GM21526 (cell line): Measurements from ENCODE around the gene GPS1.

ENCODE experiments used
- ATAC-seq: cut with Tn5 transposase; IDR thresholded peaks from one replicate; pipeline ENCODE4 v1.9.1; 2021; ENCODE audit warnings: moderate library complexity; ENCODE audit not compliant: unreplicated experiment, low FRiP score

Gene GPS1

DNA sequence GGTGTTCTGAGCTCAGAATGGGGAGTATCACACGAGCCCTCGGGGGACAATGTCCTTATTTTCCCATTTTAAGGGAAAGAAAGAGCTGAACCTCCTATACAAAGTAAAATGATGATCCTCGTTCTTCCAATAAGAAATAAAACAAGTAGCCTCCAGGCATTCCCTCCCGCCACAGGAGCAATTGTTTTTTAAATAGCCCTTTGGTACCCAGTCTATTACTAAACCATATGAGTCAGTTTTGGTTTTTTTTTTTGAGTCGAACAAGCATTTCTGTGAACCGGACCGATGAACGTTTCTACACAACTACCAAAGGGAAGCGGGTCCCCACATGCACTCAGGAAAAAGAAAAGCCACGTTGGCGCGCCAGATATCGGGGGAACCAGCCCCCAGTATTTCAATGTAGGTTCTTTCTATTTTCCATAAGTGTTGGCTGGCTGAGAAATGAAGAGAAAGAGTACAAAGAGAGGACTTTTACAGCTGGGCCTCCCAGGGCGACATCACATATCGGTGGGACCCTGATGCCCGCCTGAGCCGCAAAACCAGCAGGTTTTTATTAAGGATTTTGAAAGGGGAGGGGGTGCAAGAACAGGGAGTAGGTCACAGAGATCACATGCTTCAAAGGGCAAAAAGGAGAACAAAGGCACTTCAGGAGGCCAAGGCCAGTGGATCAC, 10.4 kb upstream of the GPS1 start:
- no peak for ATAC-seq

DNA sequence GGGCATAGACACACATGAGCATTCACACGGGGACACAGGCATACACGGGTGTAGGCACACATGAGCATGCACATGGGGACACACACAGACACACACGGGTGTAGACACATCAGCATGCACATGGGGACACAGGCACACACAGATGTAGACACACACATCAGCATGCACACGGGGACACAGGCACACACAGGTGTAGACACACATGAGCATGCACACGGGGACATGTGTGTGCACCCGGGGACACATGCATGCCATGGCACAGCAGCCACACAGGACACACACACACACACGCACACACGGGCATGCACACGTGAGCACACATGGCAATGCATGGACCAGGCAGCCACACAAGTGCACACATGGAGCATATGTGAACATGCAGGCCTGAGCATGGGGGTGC, 9.0 kb upstream of the GPS1 start:
- ATAC-seq = no peak

DNA sequence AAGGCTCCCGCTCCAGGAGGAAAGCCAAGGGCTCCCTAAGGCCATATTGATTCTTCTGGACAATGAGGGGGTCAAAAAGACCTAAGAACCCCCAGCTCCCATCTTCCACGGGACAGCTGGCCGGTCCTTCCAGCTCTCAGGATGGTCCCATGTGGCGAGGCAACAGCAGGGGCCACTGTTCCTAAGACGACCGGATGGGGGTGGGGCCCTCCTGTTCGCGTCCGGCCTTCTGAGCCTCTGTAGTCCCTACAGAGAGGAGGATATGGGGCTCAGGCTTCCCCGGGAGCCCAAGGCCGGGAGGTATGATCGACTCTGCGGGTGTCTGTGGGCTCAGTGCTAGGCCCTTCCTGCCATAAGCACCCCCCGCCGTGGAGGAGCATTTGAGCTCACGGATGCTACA, 8.2 kb upstream of the GPS1 start:
- no peak for ATAC-seq

DNA sequence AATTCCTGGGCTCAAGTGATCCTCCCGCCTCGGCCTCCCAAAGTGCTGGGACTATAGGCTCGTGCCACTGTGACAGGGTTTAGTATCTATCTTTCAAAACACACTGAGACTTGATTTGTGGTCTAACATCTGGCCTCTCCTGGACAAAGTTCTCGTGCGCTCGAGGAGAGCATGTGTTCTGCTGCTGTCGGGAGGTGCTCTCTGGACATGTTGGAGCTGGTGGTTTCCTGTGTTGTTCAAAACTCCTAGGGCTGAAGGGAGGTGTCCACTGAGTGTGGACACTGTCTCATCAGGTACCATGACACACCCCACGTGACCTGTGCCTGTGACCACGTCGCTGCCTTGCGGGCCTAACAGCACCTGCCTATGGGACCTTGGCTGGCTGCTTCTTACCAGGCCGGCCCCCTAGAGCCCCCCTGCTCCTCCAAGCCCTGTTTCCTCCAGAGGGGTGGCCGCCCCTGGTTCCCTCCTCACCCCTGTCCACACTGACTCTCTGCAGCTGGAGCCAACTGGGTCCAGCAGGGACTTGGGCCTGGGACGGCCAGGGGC, 5.7 kb upstream of the GPS1 start:
- ATAC-seq = no peak

DNA sequence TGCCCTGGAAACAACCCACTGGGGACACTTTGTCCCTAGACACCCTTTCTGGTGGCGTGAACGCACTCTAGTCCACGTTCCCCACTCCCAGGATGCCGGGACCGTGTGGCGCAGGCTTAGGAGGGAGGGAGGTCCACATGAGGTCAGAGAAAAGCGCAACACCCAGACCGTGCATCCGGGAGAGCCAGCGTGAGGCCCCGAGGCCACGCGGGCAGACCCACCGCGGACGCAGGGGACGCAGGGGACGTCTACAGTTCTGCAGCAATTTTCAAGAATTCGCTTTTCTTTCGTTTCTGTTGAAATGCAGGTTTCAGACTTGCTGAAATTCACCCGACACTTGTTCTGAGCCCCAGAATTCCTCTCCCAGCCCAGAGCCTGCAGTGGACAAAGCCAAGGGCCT, 4.8 kb upstream of the GPS1 start:
- ATAC-seq = no peak

DNA sequence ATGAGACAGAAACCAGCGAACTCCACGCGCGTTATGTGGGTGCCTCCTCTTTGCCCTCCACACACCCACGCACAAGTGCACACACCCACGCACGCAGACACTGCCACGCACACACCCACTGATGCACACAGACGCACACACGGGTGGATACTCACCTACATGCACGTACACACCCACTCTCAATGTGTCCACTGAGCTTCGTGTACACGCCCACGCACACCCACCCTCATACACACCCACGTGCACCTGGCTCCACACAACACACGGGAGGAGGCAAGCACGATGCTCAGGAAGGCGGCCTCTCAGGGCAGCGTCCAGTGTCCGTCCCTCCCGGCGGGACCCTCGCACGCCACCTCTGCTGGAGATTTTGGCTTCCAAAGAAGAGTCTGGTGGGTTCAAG, 4.3 kb upstream of the GPS1 start:
- ATAC-seq = no peak

DNA sequence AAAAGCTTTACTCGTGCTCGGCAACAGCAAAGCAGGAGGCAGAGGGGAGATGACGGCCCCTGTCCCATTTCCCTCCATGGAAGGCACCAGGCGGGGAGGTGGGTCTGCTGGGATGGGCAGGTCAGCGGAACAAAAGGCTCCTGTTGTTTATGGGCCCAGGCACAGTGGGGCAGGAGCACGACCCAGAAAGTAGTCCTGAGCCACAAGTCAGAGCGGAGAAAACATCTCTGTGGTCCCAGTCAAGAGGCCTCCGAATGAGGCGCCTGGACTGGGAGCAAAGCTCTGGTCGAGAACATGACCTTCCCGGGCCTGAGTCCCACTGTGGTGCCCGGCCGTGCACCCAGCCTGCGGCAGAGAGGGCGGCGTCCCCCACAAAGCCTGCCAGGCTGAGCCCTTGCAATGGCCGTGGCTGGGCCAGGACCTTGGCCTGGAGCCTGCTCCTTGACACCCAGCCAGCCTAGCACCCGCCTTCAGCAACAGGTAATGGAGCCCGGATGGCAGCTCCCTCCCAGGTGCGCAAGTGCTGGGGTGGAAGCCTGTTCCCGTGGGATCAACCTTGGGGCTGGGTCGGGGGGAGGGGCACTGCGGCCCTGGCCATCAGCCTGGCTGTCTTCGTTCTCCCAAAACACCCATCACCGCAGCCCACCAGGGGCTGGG, 3.7 kb upstream of the GPS1 start:
- no peak for ATAC-seq

DNA sequence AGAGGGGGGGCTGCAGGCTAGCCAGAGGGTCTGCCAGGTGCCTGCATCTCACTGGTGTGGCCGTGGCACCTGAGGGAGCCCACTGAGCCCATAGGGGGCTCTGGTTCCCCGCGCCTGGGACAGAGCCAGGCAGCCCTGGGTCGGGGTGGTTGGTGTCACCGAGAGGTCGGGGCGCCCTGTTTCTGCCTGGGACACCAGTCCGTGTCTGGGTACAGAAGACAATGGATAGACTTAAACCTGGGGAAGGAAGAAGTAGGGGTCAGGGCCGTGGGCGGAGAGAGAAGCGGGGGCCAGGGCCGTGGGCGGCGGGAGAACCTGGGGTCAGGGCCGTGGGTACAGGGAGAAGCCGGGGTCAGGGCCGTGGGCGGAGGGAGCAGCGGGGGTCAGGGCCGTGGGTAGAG, 3.1 kb upstream of the GPS1 start:
- no peak for ATAC-seq

DNA sequence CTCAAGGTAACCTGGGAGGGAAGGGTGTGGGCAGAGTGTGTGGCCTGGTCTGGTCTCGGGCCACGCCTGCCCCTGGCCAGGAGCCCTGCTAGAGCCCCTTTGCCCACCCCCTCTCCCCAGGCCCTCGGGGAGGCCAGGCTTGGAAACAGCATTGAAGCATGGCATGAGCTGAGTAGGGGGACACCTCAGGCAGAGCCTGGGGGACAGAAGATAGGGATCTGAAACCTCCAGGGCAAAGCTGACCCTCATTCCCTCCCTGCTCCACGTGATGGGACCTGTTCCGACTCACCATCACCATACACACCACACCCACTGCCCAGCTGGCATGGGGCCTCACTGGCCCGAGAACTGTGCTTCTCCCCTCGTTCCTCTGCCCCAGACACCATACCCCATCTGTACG, 2.6 kb upstream of the GPS1 start:
- no peak for ATAC-seq

DNA sequence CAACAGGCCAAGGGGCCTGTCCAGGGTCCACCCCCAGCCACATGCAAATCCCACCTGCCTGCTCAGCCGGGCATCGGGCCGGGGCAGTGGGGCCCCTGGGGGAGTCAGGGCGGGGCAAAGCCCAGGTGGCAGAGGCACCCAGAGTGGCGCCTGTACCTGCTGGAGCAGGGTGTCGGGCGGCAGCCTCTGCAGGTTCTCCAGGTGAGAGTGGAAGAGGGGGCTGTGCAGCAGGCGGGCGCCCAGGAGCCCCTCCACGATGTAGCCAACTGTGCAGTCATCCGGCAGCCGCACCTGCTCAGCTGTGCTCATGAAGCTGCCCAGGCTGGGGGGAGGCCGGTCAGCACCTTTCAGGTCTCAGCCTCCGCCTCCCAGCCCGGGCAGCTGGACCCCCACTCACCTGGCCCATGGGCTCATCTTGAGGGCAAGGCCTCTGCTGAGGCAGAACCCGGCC, 2.2 kb upstream of the GPS1 start:
- no peak for ATAC-seq

DNA sequence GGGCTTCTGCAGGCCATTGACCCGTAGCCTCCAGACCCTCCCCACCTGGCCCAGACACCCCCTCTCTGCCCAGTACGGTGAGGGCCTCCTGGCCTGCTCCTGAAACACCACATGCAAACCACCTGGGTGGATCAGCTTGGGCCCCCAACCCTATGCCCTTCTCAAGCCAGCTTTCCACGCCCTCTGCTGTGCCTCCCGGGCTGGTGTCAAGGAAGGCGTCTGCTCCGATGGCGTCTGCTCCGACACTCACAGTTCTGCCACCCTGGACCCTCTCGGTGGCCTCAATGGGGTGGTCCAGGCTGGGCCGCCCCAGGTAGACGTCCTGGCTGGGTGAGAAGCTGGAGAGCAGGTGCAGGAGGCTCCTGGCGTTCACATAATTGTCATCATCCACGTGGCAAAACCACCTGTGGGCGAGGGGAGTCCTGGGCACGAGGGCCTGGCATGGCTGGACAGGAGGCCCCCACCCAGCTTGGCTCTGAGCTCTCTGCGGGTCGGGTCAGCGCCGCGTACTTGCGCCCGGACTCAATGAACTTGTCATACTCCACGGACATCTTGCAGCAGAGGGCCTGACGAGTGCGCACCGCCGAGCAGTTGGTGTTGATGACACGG, 1.4 kb upstream of the GPS1 start:
- no peak for ATAC-seq

DNA sequence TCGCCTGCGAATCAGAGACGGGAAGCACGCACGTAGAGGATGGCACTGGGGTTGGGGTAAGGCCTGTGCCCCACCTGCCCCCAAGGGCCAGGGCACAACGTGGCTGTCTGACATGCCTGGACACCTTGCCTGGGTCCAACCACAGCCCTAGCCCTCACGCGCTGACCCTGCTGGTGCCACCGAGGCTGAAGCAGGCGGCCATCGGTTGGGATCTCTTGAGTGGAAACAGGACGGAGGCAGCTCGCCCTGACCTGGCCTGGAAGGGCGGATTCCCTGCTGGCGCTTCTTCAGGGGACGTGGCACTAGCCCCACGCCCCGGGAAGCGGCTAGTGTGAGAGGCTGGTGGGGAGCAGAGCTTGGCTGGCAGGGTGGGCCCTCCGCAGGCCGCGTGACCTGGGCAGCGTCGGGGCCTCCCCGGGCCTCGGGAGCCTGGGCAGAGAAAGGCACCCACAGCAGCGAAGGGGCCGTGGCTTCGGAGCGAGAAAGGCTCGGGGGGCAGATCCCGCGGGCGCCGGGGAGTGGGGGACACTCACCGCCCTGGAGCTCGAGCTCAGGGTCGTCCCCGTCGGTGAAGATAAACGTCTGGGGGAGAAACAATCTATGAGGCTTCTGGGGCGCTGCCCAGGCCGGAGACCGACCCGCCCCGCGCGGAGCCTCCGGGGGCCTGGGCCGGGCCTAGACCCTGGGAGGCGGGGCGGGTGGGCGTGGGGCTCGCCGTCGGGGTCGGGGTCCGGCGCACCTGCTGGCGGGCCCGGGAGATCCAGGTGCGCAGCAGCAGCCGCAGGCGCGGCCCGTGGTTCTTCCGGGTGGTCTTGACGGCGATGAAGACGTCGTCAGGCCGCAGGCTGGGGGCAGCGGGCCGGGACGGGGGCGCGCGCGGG, 697 bp upstream of the GPS1 start:
- ATAC-seq = no peak

DNA sequence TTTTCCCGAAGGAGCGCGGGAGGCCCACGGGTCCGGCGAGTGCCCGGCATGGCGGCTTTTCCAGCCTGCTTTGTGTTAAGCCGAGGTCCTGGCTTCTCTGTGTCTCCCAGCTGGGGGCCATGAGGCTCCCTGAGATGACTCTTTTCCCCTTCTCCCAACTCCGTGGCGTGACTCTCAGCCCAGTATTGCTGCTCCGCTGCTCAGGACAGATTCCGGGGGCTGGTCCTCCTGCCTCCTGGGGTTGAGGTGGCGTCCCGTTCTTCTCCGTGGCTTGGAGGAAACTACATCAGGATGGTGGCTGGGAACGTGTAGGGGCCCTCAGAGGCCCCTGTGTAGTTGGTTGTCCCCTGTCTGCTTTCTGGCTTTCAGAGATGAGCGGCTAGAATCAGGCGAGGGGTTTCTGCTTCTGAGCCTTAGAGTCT, 951 bp downstream of the GPS1 start:
- no peak for ATAC-seq

DNA sequence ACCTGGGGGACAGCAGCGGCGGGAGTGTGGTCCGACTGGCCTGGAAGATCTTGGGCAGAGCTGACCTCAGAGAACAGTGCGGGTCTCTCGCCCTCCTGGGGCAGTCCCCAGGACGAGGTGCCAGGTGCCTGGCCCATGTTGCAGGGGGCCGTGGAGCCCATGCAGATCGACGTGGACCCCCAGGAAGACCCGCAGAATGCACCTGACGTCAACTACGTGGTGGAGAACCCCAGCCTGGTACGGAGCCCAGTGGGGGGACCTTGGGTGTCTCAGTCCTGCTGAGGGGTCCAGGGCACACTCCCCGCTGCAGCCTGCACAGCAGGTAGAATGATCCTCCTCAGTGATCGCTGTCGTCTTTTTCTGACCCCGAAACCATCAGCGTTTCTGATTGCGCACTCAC, 1.4 kb downstream of the GPS1 start:
- no peak for ATAC-seq

DNA sequence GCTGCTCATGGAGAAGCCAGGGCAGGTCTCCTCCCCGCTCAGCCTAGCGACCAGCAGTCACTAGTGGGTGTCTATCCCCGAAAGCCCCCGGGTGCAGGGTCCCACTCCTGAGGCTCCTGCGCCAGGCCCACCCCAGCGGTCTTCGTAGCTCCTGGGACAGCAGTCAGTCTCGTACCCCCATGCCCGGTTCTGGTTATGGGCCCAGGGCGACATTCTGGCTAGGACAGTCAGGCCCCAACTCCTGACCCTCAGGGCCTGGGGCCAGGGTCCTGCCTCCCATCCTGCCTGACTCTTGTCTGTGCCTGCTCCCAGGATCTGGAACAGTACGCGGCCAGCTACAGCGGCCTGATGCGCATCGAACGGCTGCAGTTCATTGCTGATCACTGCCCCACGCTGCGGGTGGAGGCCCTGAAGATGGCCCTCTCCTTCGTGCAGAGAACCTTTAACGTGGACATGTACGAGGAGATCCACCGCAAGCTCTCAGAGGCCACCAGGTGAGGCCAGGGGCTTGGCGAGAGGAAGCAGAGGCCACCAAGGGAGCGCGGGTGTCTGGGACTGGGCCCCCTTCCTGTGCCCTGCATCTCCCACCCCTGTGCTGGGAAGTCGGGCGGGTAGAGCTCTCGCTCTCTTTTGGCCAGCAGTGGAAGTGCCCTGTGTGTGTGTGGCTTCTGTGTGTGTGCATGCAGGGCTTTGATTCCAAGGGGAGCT, 2.0 kb downstream of the GPS1 start:
- ATAC-seq = no peak

DNA sequence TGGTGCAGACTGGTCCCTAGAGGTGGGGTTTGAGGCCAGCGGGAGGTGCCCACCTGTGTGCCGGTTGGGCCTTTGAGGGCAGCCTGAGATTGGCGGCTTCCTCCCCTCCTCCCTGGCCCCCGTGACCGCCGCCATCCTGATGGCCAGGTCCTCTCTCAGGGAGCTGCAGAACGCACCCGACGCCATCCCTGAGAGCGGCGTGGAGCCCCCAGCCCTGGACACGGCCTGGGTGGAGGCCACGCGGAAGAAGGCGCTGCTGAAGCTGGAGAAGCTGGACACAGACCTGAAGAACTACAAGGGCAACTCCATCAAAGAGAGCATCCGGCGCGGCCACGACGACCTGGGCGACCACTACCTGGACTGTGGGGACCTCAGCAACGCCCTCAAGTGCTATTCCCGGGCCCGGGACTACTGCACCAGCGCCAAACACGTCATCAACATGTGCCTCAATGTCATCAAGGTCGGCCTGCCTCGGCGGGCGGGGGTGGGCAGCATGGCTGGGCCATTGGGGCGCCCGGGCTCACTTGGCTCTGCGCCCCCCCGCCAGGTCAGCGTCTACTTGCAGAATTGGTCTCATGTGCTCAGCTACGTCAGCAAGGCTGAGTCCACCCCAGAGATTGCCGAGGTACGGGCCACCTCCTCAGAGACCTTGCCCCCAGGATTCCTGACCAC, 2.8 kb downstream of the GPS1 start:
- ATAC-seq = no peak

DNA sequence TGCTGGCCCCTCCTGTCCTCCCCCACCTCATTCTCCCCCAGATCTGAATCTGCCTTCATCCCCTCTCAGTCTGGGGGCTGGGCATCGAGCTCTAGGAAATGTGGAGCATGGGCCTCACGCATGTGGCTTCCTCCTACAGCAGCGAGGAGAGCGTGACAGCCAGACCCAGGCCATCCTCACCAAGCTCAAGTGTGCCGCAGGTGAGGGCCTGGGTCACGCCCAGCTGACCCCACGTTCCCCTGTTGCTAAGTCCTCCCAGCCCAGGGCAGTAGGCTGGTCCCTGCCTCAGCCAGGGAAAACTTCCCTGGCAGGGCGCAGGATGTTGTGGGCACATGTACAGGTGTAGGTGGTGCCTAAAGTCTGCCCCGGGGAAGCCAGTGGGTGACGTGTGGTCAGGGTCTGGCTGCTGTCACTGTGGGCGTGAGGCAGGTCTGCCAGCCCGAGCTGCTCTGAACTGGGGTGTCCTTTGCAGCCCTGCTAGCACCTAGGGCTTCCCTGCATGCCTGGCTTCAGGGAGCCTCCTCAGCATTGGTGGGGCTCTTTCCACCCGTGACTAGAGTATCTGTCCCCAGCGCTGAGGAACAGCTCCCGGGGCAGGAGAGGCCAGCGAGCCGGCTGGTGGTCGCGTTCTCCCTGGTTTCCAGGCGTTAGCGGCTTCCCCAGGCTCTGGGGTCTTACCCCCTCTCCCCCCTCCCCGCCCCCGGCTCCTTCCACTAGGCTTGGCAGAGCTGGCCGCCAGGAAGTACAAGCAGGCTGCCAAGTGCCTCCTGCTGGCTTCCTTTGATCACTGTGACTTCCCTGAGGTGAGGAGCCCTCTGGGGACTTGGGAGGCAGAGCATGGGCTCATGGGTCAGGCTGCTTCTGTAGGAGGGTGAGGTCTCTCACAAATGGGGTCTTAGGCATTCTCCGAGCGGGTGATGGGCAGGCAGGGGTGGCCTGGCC, 3.6 kb downstream of the GPS1 start:
- ATAC-seq = no peak

DNA sequence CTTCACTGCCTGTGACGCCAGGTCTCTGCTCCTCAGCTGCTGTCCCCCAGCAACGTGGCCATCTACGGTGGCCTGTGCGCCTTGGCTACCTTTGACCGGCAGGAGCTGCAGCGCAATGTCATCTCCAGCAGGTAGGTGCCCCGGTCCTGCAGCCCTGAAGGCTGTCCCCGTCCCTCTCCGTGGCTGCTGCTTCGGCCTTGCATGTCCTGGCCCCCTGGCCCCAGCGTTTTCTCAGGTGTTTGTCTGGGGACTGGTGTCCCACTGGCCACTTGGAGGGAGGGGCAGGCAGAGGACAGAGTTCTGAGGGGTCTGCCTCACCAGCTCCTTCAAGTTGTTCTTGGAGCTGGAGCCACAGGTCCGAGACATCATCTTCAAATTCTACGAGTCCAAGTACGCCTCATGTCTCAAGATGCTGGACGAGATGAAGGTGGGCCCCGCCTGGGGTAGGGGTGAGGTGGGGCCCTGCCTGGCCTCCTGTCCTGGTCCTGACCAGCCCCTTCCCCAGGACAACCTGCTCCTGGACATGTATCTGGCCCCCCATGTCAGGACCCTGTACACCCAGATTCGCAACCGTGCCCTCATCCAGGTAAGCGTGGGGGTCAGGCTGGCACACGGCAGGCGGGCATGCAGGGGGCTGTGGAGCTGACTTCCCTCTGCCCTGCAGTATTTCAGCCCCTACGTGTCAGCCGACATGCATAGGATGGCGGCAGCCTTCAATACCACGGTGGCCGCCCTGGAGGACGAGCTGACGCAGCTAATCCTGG, 4.4 kb downstream of the GPS1 start:
- ATAC-seq = no peak
